Heart left ventricle (tissue), 13 donors: ENCODE results near the gene KIF26A.

ENCODE experiments used
- CTCF ChIP-seq, 12 donors: fragments of 200-600 bp; sonication (generic) in 4 of 12; IDR thresholded peaks; one replicate each; pipeline versions ENCODE4 v1.5.0 to v1.8.0; 2018 to 2022; ENCODE audit warnings: antibody characterized with exemption in 12 of 12, mild to moderate bottlenecking in 5 of 12
- POLR2A ChIP-seq, 2 donors: fragments of 450-650 bp; IDR thresholded peaks; one replicate each; pipeline ENCODE4 v1.6.1; 2017; ENCODE audit warnings: antibody characterized with exemption in 2 of 2, mild to moderate bottlenecking in 2 of 2, moderate library complexity in 2 of 2
- donor health status: ischemic (EF 13 %, LVEDD 7.1; RV severe dilation, severe dysfunction).
- donor health status: DM: no; HTN: yes; CAD: no.
- donor health status: DM: no; HTN: no; CAD: no.
- donor health status: ischemic (EF 25% LVEDD 6.9; RV normal size, moderate dysfunction).
- donor health status: ischemic (EF 25% LVEDD 5.7; RV mildly dilated, moderate dysfunction).
- donor health status: ischemic (EF 35%, LVEDD 5.7; RV mildly dilated, moderate dysfunction).
- donor health status: nonischemic (EF 11% LVEDD 7.7; RV severe dilation, severe dysfunction).
- donor health status: DM: yes; HTN: yes; CAD: no.
- donor health status: PGD.
- donor health status: ischemic (EF 29% LVEDD 5.4; RV normal size, mild dysfunction).
- donor health status: nonischemic (EF 23%, LVEDD 6.1; RV moderate dilation, normal function).

DNA sequence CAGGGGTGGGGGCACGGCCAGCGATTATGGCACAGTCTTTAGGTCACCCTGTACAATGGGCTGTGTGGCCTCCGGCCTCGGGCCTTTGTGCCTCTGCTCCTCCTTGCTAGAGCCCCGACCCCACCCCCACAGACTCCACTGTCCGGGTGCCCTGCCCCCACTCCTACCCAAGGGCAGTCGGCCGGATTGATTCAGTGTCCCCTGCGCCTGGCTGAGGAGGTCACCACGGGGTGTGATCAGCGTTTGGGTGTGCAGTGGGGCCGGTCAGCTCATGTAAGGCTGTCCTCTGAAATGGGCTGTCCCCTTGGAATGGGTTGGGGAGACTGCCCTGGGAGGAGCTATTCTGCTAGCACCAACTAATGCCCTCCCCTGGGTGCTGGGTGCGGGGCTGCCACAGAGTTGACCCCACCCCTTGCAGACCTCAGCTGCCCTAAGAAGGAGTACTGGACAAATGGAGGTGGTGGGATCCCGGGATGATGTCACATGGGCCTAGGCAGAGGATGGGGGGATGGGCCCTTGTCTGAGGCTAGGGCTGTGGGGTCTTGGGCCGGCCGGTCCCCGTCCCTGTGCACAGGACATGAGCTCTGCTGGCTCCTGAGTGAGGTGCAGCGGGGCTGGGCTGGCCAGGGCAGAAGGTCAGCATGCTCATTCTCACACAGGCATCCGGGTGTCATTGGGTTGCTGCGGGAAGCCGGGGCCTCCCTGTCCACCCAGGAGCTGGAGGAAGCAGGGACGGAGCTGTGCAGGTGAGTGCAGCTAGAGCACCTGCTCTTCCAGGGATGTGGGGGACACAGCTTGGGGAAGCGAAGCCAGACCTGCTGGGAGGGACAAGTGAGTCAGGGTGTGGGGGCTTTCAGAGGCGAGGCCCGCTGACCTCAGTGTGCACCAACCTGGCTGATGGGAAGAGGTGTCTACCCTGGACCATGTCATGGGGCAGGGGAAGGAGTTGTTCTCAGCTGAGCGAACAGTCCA is 29.5 kb upstream of the KIF26A start:
- TF ChIP-seq CTCF (IDR thresholded peaks at IDR 0.05) (no peak), POLR2A (IDR thresholded peaks at IDR 0.05) (no peak)
